Measurements from ENCODE around the gene RSPH10B.
"Not testable (repeated sequence)": the region's sequence is repeated elsewhere in the genome, so short reads cannot be mapped to it uniquely, and the experiment has no call there.

The RSPH10B gene

DNA sequence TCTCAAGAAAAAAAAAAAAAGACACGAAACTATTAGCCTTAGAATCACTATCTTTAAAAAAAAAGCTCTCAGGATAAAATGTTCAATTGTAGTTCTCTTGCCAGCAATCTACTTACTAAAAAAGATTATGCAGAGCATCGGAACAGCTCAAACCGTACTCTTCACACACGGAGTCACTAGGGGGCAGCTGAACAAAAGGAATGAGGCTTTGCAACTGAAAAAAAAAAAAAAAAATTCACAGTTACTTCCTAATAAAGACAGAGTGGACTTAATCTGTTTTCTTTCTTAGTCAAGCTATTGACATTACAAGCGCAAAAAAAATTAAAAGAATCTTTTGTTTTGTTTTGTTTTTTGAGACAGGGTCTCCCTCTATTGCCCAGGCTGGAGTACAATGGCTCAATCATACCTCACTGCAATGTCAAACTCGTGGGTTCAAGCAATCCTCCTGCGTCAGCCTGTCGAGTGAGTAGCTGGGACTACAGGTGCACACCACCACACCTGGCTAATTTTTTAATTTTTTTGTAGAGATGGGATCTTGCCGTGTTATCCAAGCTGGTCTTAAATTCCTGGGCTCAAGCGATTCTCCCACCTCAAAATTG, 26.8 kb upstream of the RSPH10B start:
- Histone ChIP-seq H3K36me3 (ENCODE audit: insufficient read depth) (peaks cover 3% of the 10 kb centered on the region; the same call in 1 of the 2 replicates), H4K20me1 (ENCODE audit: insufficient read depth) (no peaks in the 10 kb centered on the region), H3K4me1 (ENCODE audit: low read depth, poor library complexity, severe bottlenecking) (peaks cover 10% of the 10 kb centered on the region), H3K9ac (no peak overlapping the region), H2AFZ (ENCODE audit: low read depth) (no peak overlapping the region), H3K27ac (no peak overlapping the region), H3K79me2 (ENCODE audit: insufficient read depth, low read depth) (no peaks in the 10 kb centered on the region), H3K27me3 (ENCODE audit: insufficient read depth, low read depth) (no peaks in the 10 kb centered on the region), H3K4me2 (no peak overlapping the region), H3K4me3 (IDR thresholded peaks at IDR 0.05; ENCODE audit: insufficient read depth, low read depth, low read length) (no peak overlapping the region)
- peak; percentile 61 for TF ChIP-seq CTCF (conservative IDR thresholded peaks at IDR 0.05; ENCODE audit: low read depth, low read length)

DNA sequence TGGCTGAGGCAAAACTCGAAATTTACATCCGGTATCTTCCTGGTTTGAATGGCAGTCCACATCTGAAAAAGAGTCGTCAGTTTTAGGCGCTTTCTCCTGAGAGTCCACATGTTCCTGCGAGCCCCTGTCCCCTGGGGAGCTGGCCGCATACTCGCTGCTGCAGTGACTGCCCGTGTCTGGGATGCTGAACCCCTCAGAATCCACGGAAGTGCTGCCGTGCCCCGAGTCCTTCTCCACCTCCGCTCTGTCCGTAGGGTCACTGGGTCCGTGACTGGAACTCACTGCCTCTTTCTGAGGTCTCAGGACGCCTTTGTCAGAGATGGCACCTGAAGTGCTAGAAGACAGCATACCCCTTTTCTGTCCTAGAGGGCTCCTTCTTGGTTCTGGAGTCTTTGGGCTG, 16.6 kb upstream of the RSPH10B start:
- not testable (repeated sequence) for H3K79me2 ChIP-seq (ENCODE audit: insufficient read depth, low read depth); H2AFZ ChIP-seq (ENCODE audit: low read depth); H3K27me3 ChIP-seq (ENCODE audit: insufficient read depth, low read depth); H3K4me2 ChIP-seq; H3K4me1 ChIP-seq (ENCODE audit: low read depth, poor library complexity, severe bottlenecking); H3K36me3 ChIP-seq (ENCODE audit: insufficient read depth); H4K20me1 ChIP-seq (ENCODE audit: insufficient read depth); H3K27ac ChIP-seq; H3K4me3 ChIP-seq (IDR thresholded peaks at IDR 0.05; ENCODE audit: insufficient read depth, low read depth, low read length); H3K9ac ChIP-seq

- H3K4me3 ChIP-seq (IDR thresholded peaks at IDR 0.05; ENCODE audit: insufficient read depth, low read depth, low read length); H3K4me2 ChIP-seq; H4K20me1 ChIP-seq (ENCODE audit: insufficient read depth); H3K27ac ChIP-seq; H3K79me2 ChIP-seq (ENCODE audit: insufficient read depth, low read depth); H3K36me3 ChIP-seq (ENCODE audit: insufficient read depth); H3K27me3 ChIP-seq (ENCODE audit: insufficient read depth, low read depth); H3K4me1 ChIP-seq (ENCODE audit: low read depth, poor library complexity, severe bottlenecking); H2AFZ ChIP-seq (ENCODE audit: low read depth); H3K9ac ChIP-seq: not testable (repeated sequence)
Measured at GRCh38 chr7:5979680-5980314, 9.3 kb upstream of the RSPH10B start.

DNA sequence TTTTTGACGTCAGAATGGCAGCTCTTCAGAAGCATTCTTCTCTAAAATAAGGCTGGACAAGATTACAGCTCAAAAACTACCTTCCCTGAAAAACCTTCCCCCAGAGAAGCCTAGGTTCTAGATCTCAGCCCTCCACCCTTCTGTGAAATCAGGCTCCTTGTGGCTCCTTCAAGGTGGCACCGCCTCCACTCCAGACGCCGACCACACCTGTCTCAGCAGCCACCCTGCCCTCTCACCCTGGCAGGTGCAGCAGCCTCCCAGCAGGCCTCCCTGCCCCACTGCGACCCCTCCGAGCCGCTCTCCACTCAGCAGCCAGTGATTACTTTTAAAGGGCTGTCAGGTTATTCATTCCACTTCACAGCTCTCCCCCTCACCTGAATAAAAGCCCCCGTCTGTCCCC, 3.1 kb upstream of the RSPH10B start:
- not testable (repeated sequence) for H4K20me1 ChIP-seq (ENCODE audit: insufficient read depth); H3K9ac ChIP-seq; H3K27me3 ChIP-seq (ENCODE audit: insufficient read depth, low read depth); H2AFZ ChIP-seq (ENCODE audit: low read depth); H3K27ac ChIP-seq; H3K79me2 ChIP-seq (ENCODE audit: insufficient read depth, low read depth); H3K4me2 ChIP-seq; H3K4me1 ChIP-seq (ENCODE audit: low read depth, poor library complexity, severe bottlenecking); H3K36me3 ChIP-seq (ENCODE audit: insufficient read depth); H3K4me3 ChIP-seq (IDR thresholded peaks at IDR 0.05; ENCODE audit: insufficient read depth, low read depth, low read length)

DNA sequence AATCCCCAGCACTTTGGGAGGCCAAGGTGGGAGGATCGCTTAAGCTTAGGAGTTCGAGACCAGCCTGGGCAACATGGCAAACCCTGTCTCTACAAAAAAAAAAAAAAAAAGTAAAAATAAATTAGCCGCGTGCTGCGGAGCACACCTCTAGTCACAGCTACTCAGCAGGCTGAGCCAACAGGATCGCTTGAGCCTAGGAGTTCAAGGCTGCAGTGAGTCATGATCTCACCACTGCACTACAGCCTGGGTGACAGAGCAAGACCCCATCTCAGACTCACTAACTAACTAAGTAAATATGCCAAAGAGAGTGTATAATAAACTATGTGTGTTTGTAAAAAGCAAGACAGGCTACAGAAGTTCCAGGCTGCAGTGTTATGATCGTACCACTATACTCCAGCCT, 6.7 kb downstream of the RSPH10B start:
- H3K9ac ChIP-seq; H2AFZ ChIP-seq (ENCODE audit: low read depth); H3K4me3 ChIP-seq (IDR thresholded peaks at IDR 0.05; ENCODE audit: insufficient read depth, low read depth, low read length); H3K36me3 ChIP-seq (ENCODE audit: insufficient read depth); H3K27me3 ChIP-seq (ENCODE audit: insufficient read depth, low read depth); H4K20me1 ChIP-seq (ENCODE audit: insufficient read depth); H3K79me2 ChIP-seq (ENCODE audit: insufficient read depth, low read depth); H3K4me2 ChIP-seq; H3K27ac ChIP-seq; H3K4me1 ChIP-seq (ENCODE audit: low read depth, poor library complexity, severe bottlenecking): not testable (repeated sequence)

- not testable (repeated sequence) for H3K27ac ChIP-seq; H4K20me1 ChIP-seq (ENCODE audit: insufficient read depth); H3K36me3 ChIP-seq (ENCODE audit: insufficient read depth); H3K4me1 ChIP-seq (ENCODE audit: low read depth, poor library complexity, severe bottlenecking); H2AFZ ChIP-seq (ENCODE audit: low read depth); H3K27me3 ChIP-seq (ENCODE audit: insufficient read depth, low read depth); H3K4me2 ChIP-seq; H3K4me3 ChIP-seq (IDR thresholded peaks at IDR 0.05; ENCODE audit: insufficient read depth, low read depth, low read length); H3K9ac ChIP-seq; H3K79me2 ChIP-seq (ENCODE audit: insufficient read depth, low read depth)
Measured at GRCh38 chr7:5963205-5963604, 7.3 kb downstream of the RSPH10B start.

DNA sequence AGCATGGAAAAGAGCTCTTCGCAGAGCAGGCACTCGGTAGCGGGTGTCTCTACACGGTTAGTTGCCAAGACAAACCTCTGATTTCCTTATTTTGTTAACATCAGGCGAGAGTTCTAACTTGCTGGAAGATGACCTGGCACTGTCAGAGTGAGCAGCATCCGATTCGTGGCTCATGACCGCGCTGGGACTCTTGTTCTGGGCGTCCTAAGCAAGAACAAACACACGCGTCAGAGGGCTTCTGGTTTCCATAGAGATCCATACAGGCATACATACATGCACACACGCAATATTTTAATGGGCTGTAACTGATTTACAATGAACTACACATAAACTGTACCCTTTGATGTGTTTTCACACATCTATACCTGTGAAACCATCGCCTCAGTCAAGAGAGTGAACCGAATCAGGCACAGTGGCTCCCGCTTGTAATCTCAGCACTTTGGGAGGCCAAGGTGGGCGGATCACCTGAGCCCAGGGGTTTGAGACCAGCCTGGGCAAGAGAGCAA, 35.5 kb downstream of the RSPH10B start:
- not testable (repeated sequence) for H3K36me3 ChIP-seq (ENCODE audit: insufficient read depth); H3K4me1 ChIP-seq (ENCODE audit: low read depth, poor library complexity, severe bottlenecking); H3K27ac ChIP-seq; H3K9ac ChIP-seq; H3K79me2 ChIP-seq (ENCODE audit: insufficient read depth, low read depth); H3K4me3 ChIP-seq (IDR thresholded peaks at IDR 0.05; ENCODE audit: insufficient read depth, low read depth, low read length); H3K27me3 ChIP-seq (ENCODE audit: insufficient read depth, low read depth); H3K4me2 ChIP-seq; H2AFZ ChIP-seq (ENCODE audit: low read depth); H4K20me1 ChIP-seq (ENCODE audit: insufficient read depth)

DNA sequence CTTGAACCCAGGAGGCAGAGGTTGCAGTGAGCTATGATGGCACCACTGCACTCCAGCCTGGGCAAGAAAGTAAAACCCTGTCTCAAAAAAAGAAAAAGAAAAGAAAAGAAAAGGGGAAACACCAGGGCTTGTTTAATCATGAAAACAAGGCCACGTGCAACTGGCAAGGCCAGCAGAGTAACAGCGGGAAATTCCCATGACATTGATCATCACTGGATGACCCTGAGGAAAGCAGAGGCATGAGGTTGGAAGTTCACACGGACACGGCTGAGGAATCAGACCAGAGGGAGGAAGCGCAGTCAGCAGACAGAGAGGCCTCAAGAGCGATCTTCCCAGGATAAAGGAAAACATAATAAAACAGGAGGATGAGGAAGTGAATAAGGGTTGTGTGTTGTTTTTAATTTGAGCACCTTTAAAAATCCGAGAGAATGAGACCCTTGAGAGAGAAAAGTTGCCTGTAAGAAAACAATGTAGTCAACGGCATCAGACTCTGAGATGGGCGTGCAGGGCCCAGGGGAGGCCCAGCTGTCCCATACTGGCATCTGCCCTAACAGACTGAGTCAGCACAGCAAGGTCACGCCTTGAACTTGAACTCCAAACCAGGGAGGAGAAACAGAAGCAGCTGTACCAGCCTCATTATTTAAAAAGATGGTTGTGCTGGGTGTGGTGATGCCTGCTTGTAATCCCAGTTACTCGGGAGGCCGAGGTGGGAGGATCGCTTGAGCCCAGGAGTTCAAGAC, 38.4 kb downstream of the RSPH10B start:
- H3K9ac ChIP-seq; H3K36me3 ChIP-seq (ENCODE audit: insufficient read depth); H3K4me1 ChIP-seq (ENCODE audit: low read depth, poor library complexity, severe bottlenecking); H3K27ac ChIP-seq; H3K27me3 ChIP-seq (ENCODE audit: insufficient read depth, low read depth); H3K4me3 ChIP-seq (IDR thresholded peaks at IDR 0.05; ENCODE audit: insufficient read depth, low read depth, low read length); H2AFZ ChIP-seq (ENCODE audit: low read depth); H4K20me1 ChIP-seq (ENCODE audit: insufficient read depth); H3K4me2 ChIP-seq; H3K79me2 ChIP-seq (ENCODE audit: insufficient read depth, low read depth): not testable (repeated sequence)

DNA sequence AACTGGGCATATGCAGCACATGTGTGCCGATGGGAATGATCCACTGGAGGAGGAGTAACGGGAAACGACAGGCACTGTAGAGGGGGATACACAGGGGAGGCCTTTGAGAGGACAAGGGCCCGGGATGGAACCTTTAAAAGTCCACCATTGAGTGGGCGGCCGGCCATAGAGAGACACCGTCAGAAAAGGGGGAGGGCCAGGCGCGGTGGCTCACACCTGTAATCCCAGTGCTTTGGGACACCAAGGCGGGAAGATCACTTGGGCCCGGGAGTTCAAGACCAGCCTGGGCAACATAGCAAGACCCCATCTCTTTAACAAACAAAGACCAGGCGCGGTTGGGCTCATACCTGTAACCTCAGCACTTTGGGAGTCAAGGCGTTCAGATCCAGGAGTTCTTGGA, 39.2 kb downstream of the RSPH10B start:
- H4K20me1 ChIP-seq (ENCODE audit: insufficient read depth); H3K79me2 ChIP-seq (ENCODE audit: insufficient read depth, low read depth); H3K27me3 ChIP-seq (ENCODE audit: insufficient read depth, low read depth); H3K9ac ChIP-seq; H3K4me1 ChIP-seq (ENCODE audit: low read depth, poor library complexity, severe bottlenecking); H2AFZ ChIP-seq (ENCODE audit: low read depth); H3K36me3 ChIP-seq (ENCODE audit: insufficient read depth); H3K27ac ChIP-seq; H3K4me3 ChIP-seq (IDR thresholded peaks at IDR 0.05; ENCODE audit: insufficient read depth, low read depth, low read length); H3K4me2 ChIP-seq: not testable (repeated sequence)

Data from KMS-11 (cell line).